ENCODE measurements around the gene HKDC1.

DNA sequence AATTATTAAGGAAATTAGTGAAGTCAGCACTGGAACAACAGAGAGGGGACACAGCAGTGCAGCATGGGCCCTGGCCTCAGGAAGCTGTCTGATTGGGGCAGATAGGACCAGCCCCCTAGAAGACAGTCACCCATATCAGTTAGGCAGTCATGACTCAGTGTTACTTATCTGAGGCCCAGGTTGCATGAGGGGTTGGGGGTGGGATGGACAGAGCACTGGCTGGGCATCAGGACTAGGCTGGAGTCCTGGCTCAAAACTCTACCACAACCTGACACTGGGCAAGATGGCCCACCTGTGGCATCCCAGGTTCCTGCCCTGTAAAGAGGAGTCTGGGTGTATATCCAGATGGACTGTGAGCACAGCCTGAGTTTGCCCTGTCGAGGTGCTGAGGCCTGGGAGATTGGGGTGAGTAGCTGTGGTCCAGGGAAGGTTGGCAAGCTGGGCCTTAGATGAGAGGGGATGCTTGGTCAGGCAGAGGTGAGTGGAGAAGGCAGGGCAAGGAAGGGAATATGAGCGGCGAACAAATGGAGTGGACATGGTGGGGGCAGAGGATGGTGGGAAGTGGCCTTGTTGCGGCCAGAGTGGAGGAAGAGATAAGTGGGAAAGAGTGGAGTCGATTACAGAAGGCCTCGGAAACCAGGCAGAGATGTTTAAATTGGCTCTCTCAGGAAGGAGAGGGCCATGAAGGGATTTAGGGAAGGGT, 95.6 kb downstream of the HKDC1 start:
- TF ChIP-seq, protein P1, sequence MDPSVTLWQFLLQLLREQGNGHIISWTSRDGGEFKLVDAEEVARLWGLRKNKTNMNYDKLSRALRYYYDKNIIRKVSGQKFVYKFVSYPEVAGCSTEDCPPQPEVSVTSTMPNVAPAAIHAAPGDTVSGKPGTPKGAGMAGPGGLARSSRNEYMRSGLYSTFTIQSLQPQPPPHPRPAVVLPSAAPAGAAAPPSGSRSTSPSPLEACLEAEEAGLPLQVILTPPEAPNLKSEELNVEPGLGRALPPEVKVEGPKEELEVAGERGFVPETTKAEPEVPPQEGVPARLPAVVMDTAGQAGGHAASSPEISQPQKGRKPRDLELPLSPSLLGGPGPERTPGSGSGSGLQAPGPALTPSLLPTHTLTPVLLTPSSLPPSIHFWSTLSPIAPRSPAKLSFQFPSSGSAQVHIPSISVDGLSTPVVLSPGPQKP (IDR thresholded peaks at IDR 0.05; ENCODE audit: low read depth, low read length): no peak
- TF ChIP-seq FOXS1 (CRISPR knock-in tag; IDR thresholded peaks at IDR 0.05) (no peak), ZFP36 (IDR thresholded peaks at IDR 0.05; ENCODE audit: borderline replicate concordance, partially characterized antibody) (no peak), CBX2 (IDR thresholded peaks at IDR 0.05; ENCODE audit: borderline replicate concordance, low read depth) (no peak), JUNB (IDR thresholded peaks at IDR 0.05) (no peak), ZC3H11A (IDR thresholded peaks at IDR 0.05) (no peak), RFX5 (IDR thresholded peaks at IDR 0.05) (no peak), EP300 (IDR thresholded peaks at IDR 0.05) (no peak), SREBF2 (IDR thresholded peaks at IDR 0.05) (no peak), HDAC2 (IDR thresholded peaks at IDR 0.05) (no peak)
- TF ChIP-seq, protein P2, sequence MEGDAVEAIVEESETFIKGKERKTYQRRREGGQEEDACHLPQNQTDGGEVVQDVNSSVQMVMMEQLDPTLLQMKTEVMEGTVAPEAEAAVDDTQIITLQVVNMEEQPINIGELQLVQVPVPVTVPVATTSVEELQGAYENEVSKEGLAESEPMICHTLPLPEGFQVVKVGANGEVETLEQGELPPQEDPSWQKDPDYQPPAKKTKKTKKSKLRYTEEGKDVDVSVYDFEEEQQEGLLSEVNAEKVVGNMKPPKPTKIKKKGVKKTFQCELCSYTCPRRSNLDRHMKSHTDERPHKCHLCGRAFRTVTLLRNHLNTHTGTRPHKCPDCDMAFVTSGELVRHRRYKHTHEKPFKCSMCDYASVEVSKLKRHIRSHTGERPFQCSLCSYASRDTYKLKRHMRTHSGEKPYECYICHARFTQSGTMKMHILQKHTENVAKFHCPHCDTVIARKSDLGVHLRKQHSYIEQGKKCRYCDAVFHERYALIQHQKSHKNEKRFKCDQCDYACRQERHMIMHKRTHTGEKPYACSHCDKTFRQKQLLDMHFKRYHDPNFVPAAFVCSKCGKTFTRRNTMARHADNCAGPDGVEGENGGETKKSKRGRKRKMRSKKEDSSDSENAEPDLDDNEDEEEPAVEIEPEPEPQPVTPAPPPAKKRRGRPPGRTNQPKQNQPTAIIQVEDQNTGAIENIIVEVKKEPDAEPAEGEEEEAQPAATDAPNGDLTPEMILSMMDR (IDR thresholded peaks at IDR 0.05): no peak
- TF ChIP-seq, protein P3, sequence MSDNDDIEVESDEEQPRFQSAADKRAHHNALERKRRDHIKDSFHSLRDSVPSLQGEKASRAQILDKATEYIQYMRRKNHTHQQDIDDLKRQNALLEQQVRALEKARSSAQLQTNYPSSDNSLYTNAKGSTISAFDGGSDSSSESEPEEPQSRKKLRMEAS (IDR thresholded peaks at IDR 0.05): no peak
